HG02884 (cell line): ENCODE data around the gene RPS18.

Experiments
- ATAC-seq: cut with Tn5 transposase; IDR thresholded peaks from one replicate; pipeline ENCODE4 v1.9.1; 2021; ENCODE audit warnings: mild to moderate bottlenecking, moderate library complexity; ENCODE audit not compliant: unreplicated experiment

The RPS18 gene

GRCh38 chr6:33314515-33314942 lies 42.7 kb downstream of the RPS18 start:
- ATAC-seq: no peak

- ATAC-seq: no peak
These were observed 43.3 kb downstream of the RPS18 start for GRCh38 chr6:33314943-33315792.

DNA sequence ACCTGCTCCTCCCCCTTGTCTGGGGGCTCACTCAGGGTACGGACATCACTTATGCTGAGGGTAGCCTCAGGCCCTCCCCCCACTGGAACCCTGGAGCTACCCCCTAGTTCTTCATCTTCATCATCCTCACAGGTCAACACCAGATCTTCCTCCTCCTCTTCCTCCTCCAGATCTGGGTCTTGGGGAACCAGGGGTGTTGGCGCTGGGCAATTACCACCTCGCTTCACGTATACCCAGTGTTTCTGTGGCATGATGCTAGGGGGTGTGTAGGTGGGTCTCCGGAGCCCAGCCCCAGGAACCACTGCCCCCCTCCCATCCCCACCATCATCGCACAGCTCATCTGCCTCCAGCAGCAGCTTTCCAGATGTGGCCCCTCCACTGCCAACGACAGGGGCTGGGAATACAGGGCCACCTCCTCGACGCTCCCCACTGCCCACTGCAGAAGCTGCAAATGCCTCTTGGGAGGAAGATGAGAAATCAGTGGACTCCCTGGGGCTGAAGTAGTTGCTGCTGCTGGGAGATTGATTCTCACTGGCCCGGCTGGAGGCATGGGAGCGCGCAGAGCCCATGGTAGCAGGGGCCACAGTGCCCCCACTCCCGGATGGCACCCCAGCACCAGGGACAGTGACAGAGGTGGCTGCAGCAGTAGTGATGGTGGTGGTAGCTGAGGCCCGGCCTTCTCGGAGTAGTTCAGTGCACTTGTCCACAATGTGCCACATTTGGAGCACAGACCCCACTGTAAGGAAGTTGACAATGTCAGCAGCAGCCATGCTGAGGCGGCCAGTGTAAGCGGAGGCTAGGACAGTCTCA lies 44.1 kb downstream of the RPS18 start:
- no peak for ATAC-seq

DNA sequence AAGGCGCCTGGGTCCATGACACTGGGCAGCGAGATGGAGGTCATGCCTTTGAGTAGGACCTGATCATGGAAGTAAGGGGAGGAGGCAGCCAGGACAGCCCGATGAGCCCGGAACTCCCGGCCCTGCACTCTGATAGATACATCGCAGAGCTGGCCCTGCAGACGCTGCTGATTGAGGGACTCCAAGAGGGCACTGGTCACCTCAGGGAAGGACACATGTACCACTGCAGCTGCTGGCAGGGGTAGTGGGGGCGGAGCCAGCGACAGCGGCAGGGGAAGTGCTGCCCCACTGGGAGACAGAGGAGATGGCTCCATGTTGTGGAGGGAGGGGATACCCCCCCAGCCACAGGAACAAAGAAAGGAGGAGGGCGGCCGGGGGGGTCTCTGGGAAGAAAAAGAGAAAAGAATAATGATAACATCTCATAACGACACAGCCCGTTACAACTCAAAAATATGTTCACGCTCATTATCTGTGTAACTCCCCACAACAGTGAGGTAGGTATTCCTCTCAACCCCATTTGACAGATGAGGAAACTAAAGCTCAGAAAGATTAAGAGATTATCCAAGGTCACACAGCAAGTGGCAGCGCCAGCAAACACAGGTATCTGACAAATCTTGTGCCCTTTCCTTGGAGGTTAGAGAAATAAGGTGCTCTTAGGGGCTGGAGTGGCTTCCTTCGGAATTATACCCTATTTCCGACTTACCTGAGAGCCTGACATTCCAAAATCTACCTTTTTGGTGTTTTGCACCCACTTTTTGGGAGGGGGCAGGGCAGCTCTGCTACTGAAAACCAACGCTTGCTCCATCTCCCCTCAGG lies 44.9 kb downstream of the RPS18 start:
- ATAC-seq: no peak

GRCh38 chr6:33317419-33317668 lies 45.5 kb downstream of the RPS18 start:
- ATAC-seq: no peak

DNA sequence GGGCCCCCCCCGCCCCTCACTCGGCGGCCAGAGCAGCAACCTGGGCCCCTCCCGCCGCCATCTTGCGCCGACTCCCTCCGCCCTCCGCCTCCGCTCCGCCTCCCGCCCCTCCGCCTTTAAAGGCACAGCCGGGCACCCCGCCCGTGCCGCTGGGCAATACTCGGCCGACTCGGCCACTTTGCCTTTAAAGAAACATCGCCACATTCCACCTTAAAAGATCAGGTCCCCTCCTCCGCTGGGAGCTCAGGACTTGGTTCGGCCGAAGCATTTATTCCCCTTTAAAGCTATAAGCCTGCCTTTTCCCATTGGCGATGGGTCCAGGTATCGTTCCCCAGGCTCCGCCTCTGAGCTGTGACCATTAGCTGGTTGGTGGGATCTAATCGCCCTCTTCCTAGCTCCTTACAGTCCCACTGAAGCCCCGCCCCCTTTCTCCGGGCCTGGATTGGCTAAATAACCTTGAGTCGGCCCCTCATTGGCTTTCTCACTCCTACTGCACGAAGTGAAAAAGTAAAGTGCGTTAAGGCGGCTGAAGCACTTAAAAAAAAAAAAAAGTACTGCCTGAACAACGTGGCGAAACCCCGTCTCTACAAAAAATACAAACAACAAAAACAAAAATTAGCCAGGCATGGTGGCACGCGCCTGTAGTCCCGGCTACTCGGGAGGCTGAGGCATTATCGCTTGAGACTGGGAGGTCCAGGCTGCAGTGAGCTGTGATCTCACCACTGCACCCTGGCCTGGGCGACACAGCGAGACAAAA lies 46.0 kb downstream of the RPS18 start, which contains the start of gene ZBTB22:
Gene ZBTB22 (minus strand): TSS at position 76 of the 757 bp plus-strand sequence. CDS start 828 bp downstream, outside the sequence.
- peak; percentile 44 for ATAC-seq

GRCh38 chr6:33318426-33319073 lies 46.7 kb downstream of the RPS18 start:
- ATAC-seq: no peak

GRCh38 chr6:33319939-33320314 lies 48.1 kb downstream of the RPS18 start:
- ATAC-seq: no peak

GRCh38 chr6:33320315-33321181 lies 48.7 kb downstream of the RPS18 start:
- ATAC-seq: no peak

DNA sequence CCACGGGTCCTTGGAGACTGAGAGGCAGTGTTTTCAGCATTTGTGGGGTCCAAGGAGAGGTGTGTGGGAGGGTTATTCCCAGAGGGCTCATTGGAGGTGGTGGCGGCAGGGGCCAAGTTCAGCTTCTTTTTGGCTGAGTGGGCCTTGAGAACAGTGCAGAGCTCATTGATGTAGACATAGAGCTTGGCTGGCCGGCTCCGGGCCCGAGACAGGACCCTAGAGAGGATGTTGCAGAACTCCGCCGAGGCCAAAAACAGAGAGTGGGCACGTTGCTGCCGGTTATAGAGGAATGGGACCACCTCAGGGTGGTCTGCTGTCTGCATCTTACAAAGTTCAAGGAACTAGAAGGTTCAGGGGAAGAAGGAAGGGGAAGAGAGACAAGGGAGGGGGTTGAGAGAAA lies 49.4 kb downstream of the RPS18 start:
- no peak for ATAC-seq

DNA sequence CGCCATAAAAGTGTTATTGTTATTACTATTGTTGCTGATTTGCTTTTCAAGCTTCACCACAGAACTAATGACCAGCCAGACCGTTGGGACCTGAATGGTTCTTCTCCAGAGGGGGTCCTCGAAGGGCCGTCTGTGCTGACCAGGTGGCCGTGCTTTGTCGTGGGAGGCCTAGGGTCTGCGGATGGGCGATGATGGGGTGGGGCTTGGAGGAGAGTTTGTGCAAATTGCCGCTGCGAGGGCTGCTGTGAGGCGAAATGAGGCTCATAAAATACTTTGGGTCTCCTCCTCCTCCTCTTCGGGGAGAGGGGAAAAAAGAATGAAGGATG lies 51.7 kb downstream of the RPS18 start:
- ATAC-seq: no peak

DNA sequence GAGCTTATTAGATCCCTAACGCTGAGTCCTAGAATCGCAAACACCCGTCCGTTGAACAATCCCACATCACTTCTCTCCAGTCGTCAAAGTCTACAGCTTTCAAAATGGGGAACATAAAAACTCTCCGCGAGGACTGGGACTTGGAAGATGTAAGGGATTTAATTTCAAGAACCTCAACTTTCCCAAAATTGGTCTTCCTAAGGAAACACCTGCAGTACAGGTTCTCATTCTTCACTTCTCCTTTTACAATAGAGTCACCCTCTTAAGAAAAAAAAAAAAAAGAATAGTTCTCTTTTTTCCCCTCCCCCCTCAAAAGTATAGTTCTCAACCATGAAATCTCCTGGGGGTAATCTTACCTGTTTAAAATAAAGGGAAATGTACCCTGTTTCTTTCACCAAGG lies 52.2 kb downstream of the RPS18 start:
- no peak for ATAC-seq
